Breast epithelium (tissue), 4 donors: ENCODE results near the gene HOXB9. TPM values are rescaled to one million over a fixed set of nuclear protein-coding genes. Genes with fewer than 3 reads are reported as not detected.

Experiments used
- DNase-seq, 2 donors: peaks; one replicate each; pipeline ENCODE4 v3.0.0-alpha.2; 2019; ENCODE audit warnings: low spot score in 2 of 2
- H3K27ac ChIP-seq, 2 donors: fragments of 200-600 bp; sonication (generic) in 1 of 2; one replicate each; pipeline ENCODE4 v1.5.1; 2016 to 2019; ENCODE audit warnings: mild to moderate bottlenecking in 1 of 2
- H3K27me3 ChIP-seq, 2 donors: fragments of 200-600 bp; sonication (generic) in 1 of 2; one replicate each; pipeline versions ENCODE4 v1.5.1 to v1.6.0; 2017 to 2019; ENCODE audit warnings: control low read depth in 1 of 2, mild to moderate bottlenecking in 1 of 2
- H3K36me3 ChIP-seq: fragments of 200-600 bp; one replicate; pipeline ENCODE4 v1.5.1; 2019
- H3K4me1 ChIP-seq, 2 donors: fragments of 200-600 bp; sonication (generic); one replicate each; pipeline ENCODE4 v1.5.1; 2016 to 2019; ENCODE audit warnings: control low read depth in 1 of 2
- H3K4me3 ChIP-seq, 3 donors: fragments of 200-600 bp; sonication (generic); 1 replicate in 2 of 3; 2 replicates in 1 of 3; pipeline ENCODE4 v1.5.1; 2016 to 2019; ENCODE audit warnings: mild to moderate bottlenecking in 3 of 3, moderate library complexity in 2 of 3
- H3K9me3 ChIP-seq, 2 donors: fragments of 200-600 bp; sonication (generic) in 1 of 2; one replicate each; pipeline ENCODE4 v1.5.1; 2016 to 2019; ENCODE audit warnings: control low read depth in 1 of 2
- CTCF ChIP-seq, 3 donors: fragments of 450-650 bp; IDR thresholded peaks; one replicate each; pipeline ENCODE4 v1.5.1; 2016 to 2017; ENCODE audit warnings: antibody characterized with exemption in 3 of 3, mild to moderate bottlenecking in 3 of 3, moderate library complexity in 3 of 3
- POLR2A ChIP-seq: fragments of 450-650 bp; IDR thresholded peaks from one replicate; pipeline ENCODE4 v1.6.1; 2016; ENCODE audit warnings: antibody characterized with exemption, mild to moderate bottlenecking, moderate library complexity
- POLR2AphosphoS5 ChIP-seq, 3 donors: sonication (generic); formaldehyde crosslinking; IDR thresholded peaks; one replicate each; pipeline ENCODE4 v1.6.1; 2017; ENCODE audit warnings: antibody characterized with exemption in 3 of 3
- intact Hi-C: fragments of 100-400 bp; cut with DNase I; formaldehyde crosslinking; loops from one replicate; pipeline ENCODE4 v1.15.1; 2023; ENCODE audit warnings: low total_unique reads
- total RNA-seq, 3 donors: library from RNA; depleted of rRNA; stranded (reverse); fragments of >200 nt; gene quantifications; one replicate each; pipeline ENCODE4 v1.1.0, GENCODE V29; 2016

HOXB9 gene
- total RNA-seq, 3 donors from 2014 or later = 0.32 to 0.44 (median 0.33) TPM

DNA sequence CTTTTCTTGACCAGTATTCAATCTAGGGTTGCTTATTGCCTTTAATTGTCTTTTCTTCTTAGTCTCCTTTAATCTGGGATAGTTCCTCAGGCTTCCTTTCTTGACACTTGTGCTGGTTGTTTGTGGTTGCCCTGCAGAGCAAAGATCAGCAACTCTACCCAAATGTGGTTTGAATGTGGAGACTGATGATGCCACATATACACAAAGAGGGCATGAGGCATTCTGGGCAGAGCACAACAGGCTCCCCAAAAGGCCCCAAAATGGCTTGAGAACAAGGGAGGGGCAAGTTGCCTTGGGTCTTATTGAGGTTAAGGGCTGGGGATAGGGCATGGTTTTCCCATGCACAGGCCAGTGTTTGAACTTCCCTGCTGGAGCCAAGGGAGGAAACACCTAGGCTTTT is 29.8 kb upstream of the HOXB9 start:
- no peaks in the 10 kb centered on the region for H3K4me1 ChIP-seq
- no peak overlapping the region for H3K4me3 ChIP-seq
- intact Hi-C loops = no loop called here
- H3K27me3 ChIP-seq = peaks cover 0 to 10% of the 10 kb centered on the region in 2 donors
- no peak for DNase-seq
- no peaks in the 10 kb centered on the region for H3K9me3 ChIP-seq
- H3K36me3 ChIP-seq = no peaks in the 10 kb centered on the region
- no peak overlapping the region for H3K27ac ChIP-seq
- TF ChIP-seq POLR2AphosphoS5 (IDR thresholded peaks at IDR 0.05) (no peak), CTCF (IDR thresholded peaks at IDR 0.05) (no peak), POLR2A (no peak)

GRCh38 chr17:48649741-48650140 is 23.6 kb upstream of the HOXB9 start:
- intact Hi-C loops = no loop called here
- Histone ChIP-seq H3K4me3 (no peak overlapping the region), H3K9me3 (no peaks in the 10 kb centered on the region), H3K27ac (no peak overlapping the region), H3K4me1 (peaks cover 0 to 3% of the 10 kb centered on the region in 2 donors), H3K36me3 (no peaks in the 10 kb centered on the region), H3K27me3 (peaks cover 8 to 52% of the 10 kb centered on the region in 2 donors)
- DNase-seq = no peak
- TF ChIP-seq POLR2AphosphoS5 (IDR thresholded peaks at IDR 0.05) (no peak), POLR2A (no peak), CTCF (IDR thresholded peaks at IDR 0.05) (no peak)

GRCh38 chr17:48647963-48648245 is 21.7 kb upstream of the HOXB9 start:
- H3K27ac ChIP-seq = no peak overlapping the region
- no peak for DNase-seq
- H3K36me3 ChIP-seq = no peaks in the 10 kb centered on the region
- TF ChIP-seq POLR2A (no peak), CTCF (IDR thresholded peaks at IDR 0.05) (no peak)
- H3K9me3 ChIP-seq = no peaks in the 10 kb centered on the region
- intact Hi-C loops = no loop called here
- H3K4me3 ChIP-seq = peak overlapping the region in 2 of 3 donors; percentile 38 to 65
- H3K27me3 ChIP-seq = peaks cover 8 to 70% of the 10 kb centered on the region in 2 donors
- peaks cover 0 to 3% of the 10 kb centered on the region in 2 donors for H3K4me1 ChIP-seq

DNA sequence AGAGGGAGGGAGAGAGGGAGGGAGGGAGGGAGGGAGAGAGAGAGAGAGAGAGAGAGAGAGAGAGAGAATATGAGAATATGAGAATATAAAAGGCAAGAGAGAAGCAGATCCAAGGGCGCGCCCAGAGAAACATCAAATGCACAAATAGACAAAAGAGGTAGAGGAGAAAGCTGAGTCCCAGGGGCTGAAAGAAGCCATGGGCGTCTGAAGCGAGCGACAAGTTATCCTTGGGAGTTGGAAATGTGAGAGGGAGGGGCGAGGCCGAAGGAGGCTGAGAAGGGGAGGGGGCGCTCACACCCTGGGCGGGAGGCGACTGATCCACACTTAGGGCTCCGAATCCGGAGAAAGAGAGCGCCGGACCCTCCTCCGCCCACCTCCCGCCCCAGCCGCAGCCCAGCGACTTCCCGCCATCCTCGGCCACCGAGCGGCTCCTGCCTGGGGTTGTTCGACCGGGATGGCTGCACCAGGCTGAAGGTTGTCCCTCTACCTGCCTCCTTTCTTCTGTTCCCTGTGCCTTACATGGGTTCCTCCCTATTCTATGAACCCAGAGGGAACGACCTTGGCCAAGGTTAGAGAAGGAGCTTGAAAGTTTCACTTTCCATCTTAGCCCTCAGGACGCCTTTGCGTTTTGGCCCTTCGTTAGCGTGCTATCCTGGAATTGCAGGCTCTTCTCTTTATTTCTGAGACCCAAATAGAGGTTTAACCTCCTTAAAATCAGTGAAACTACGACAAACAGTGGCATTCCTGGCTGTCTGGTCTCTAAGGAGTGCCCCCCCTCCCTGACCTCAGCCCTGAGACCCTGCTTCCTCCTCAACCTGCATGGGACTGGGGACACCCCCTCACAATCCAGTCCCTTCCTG is 21.2 kb upstream of the HOXB9 start:
- Histone ChIP-seq H3K36me3 (no peaks in the 10 kb centered on the region), H3K27ac (no peak overlapping the region), H3K4me1 (peaks cover 0 to 3% of the 10 kb centered on the region in 2 donors), H3K27me3 (peaks cover 12 to 76% of the 10 kb centered on the region in 2 donors), H3K4me3 (peak overlapping the region; percentile 38 to 65 (median 40)), H3K9me3 (no peaks in the 10 kb centered on the region)
- intact Hi-C loops = no loop called here
- no peak for DNase-seq
- TF ChIP-seq POLR2AphosphoS5 (IDR thresholded peaks at IDR 0.05) = no peak
- TF ChIP-seq CTCF (IDR thresholded peaks at IDR 0.05) = no peak
- TF ChIP-seq POLR2A = no peak
